MM.1S (cell line): ENCODE results near the gene MYRIP.

Experiments used
- DNase-seq: peaks from one replicate; pipeline ENCODE4 v3.0.0-alpha.2; 2015
- H2AFZ ChIP-seq: fragments of 300-600 bp; sonication (generic); 2 replicates; pipeline ENCODE4 v1.6.0; 2016; ENCODE audit warnings: antibody characterized with exemption, low read length
- H3F3A ChIP-seq: fragments of 300-600 bp; sonication (generic); 2 replicates; pipeline ENCODE4 v1.6.1; 2016; ENCODE audit warnings: mild to moderate bottlenecking, antibody characterized with exemption, low read length, moderate library complexity, mixed read lengths; ENCODE audit not compliant: insufficient read depth
- H3K27ac ChIP-seq: fragments of 300-600 bp; sonication (generic); 2 replicates; pipeline ENCODE4 v1.5.1; 2016; ENCODE audit warnings: mild to moderate bottlenecking, low read length
- H3K27me3 ChIP-seq: fragments of 300-600 bp; sonication (generic); replicated peaks from 2 replicates; pipeline ENCODE4 v1.6.0; 2016; ENCODE audit warnings: low read length; ENCODE audit not compliant: insufficient read depth
- H3K36me3 ChIP-seq: fragments of 300-600 bp; sonication (generic); replicated peaks from 2 replicates; pipeline ENCODE4 v1.6.1; 2016; ENCODE audit warnings: mild to moderate bottlenecking, low read length, mixed read lengths; ENCODE audit not compliant: insufficient read depth
- H3K4me1 ChIP-seq: fragments of 300-600 bp; sonication (generic); 2 replicates; pipeline ENCODE4 v1.6.1; 2016; ENCODE audit warnings: low read length, mixed read lengths
- H3K4me2 ChIP-seq: fragments of 300-600 bp; sonication (generic); 2 replicates; pipeline ENCODE4 v1.6.0; 2016; ENCODE audit warnings: low read depth, low read length
- H3K4me3 ChIP-seq: fragments of 300-600 bp; sonication (generic); 2 replicates; pipeline ENCODE4 v1.5.1; 2016; ENCODE audit warnings: low read length, mixed read lengths
- H3K79me2 ChIP-seq: fragments of 300-600 bp; sonication (generic); 2 replicates; pipeline ENCODE4 v1.6.1; 2016; ENCODE audit warnings: mixed run types, low read length, mixed read lengths
- H3K9ac ChIP-seq: fragments of 300-600 bp; sonication (generic); 2 replicates; pipeline ENCODE4 v1.6.1; 2016; ENCODE audit warnings: low read length, mixed read lengths
- H3K9me2 ChIP-seq: fragments of 300-600 bp; sonication (generic); replicated peaks from 2 replicates; pipeline ENCODE4 v1.6.1; 2016; ENCODE audit warnings: mild to moderate bottlenecking, low read length, mixed read lengths; ENCODE audit not compliant: insufficient read depth
- H3K9me3 ChIP-seq: fragments of 300-600 bp; sonication (generic); replicated peaks from 2 replicates; pipeline ENCODE4 v1.6.1; 2016; ENCODE audit warnings: mild to moderate bottlenecking, low read length, mixed read lengths; ENCODE audit not compliant: insufficient read depth
- H4K20me1 ChIP-seq: fragments of 300-600 bp; sonication (generic); 2 replicates; pipeline ENCODE4 v1.6.1; 2016; ENCODE audit warnings: mild to moderate bottlenecking, low read length, moderate library complexity, mixed read lengths; ENCODE audit not compliant: insufficient read depth
- EZH2 ChIP-seq: fragments of 300-600 bp; sonication (generic); optimal IDR thresholded peaks from 2 replicates; pipeline ENCODE3; 2017; ENCODE audit warnings: low read depth, mild to moderate bottlenecking, antibody characterized with exemption, low read length, mixed read lengths
- EZH2phosphoT487 ChIP-seq: fragments of 300-600 bp; sonication (generic); IDR thresholded peaks from 2 replicates; pipeline ENCODE4 v1.6.1; 2018; ENCODE audit warnings: antibody characterized with exemption, low read length
- TF ChIP-seq, protein P1 (sequence below): fragments of 300-600 bp; sonication (generic); IDR thresholded peaks from 2 replicates; pipeline ENCODE4 v1.5.1; 2016; ENCODE audit warnings: antibody characterized with exemption, low read length, mixed read lengths

The MYRIP gene

DNA sequence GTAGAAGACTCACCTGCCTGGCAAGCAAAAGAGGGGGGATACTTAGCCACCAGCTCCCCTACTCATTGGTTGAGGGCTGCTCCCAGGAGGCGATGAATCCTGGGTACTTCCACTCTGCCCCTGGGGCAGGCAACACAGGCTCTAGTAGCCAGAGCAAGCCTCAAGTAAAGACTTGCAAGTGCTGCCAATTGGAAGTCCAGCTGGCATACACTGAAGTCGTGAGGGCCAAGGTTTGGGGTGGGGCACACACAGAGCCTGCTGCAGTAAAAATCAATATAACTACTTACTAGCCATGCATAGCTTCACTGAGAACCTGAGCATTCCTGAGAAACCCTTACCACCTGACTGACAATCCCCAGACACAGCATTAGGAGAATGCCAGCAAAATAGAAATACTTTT lies 377.1 kb downstream of the MYRIP start:
- Histone ChIP-seq H3K4me2 (no peak overlapping the region), H3K4me3 (no peak overlapping the region), H4K20me1 (0 out of 2 replicates have a peak, but pooled peaks cover 14% of the 10 kb centered on the region), H3K27ac (no peak overlapping the region), H3F3A (peaks cover 13% of the 10 kb centered on the region), H3K9ac (no peak overlapping the region), H3K9me2 (no peaks in the 10 kb centered on the region), H2AFZ (no peak overlapping the region), H3K36me3 (no peaks in the 10 kb centered on the region), H3K9me3 (no peaks in the 10 kb centered on the region), H3K4me1 (0 out of 2 replicates have a peak, but pooled peaks cover 6% of the 10 kb centered on the region), H3K79me2 (no peaks in the 10 kb centered on the region), H3K27me3 (peaks cover 89% of the 10 kb centered on the region)
- DNase-seq = no peak
- TF ChIP-seq, protein P1, sequence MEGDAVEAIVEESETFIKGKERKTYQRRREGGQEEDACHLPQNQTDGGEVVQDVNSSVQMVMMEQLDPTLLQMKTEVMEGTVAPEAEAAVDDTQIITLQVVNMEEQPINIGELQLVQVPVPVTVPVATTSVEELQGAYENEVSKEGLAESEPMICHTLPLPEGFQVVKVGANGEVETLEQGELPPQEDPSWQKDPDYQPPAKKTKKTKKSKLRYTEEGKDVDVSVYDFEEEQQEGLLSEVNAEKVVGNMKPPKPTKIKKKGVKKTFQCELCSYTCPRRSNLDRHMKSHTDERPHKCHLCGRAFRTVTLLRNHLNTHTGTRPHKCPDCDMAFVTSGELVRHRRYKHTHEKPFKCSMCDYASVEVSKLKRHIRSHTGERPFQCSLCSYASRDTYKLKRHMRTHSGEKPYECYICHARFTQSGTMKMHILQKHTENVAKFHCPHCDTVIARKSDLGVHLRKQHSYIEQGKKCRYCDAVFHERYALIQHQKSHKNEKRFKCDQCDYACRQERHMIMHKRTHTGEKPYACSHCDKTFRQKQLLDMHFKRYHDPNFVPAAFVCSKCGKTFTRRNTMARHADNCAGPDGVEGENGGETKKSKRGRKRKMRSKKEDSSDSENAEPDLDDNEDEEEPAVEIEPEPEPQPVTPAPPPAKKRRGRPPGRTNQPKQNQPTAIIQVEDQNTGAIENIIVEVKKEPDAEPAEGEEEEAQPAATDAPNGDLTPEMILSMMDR = no peak
- TF ChIP-seq EZH2 = no peak

DNA sequence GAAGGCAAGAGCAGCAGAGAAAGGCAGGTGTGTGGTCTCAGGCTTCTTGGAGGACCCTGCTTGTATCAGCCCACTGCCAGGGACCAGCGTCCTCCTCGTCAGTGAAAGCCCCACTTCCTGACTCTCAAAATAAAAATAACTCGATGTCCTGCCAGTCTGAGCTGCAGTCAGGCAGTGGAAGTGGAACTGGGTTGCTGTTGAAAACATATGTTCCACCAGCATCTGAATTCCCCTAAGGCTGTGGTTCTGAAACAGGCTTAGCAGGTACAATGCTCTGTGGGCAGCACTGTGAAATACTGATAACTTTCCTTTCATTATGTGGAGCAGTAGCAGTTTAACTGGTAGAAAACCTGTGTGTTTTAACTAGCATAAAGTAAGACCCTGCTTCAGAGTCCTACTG lies 378.5 kb downstream of the MYRIP start:
- Histone ChIP-seq H2AFZ (no peak overlapping the region), H3K4me3 (no peak overlapping the region), H3K9ac (no peak overlapping the region), H4K20me1 (0 out of 2 replicates have a peak, but pooled peaks cover 14% of the 10 kb centered on the region), H3F3A (peaks cover 13% of the 10 kb centered on the region), H3K36me3 (no peaks in the 10 kb centered on the region), H3K4me1 (0 out of 2 replicates have a peak, but pooled peaks cover 6% of the 10 kb centered on the region), H3K9me3 (no peaks in the 10 kb centered on the region), H3K4me2 (no peak overlapping the region), H3K79me2 (no peaks in the 10 kb centered on the region), H3K9me2 (no peaks in the 10 kb centered on the region), H3K27ac (no peak overlapping the region), H3K27me3 (peaks cover 75% of the 10 kb centered on the region)
- TF ChIP-seq EZH2 = no peak
- TF ChIP-seq, protein P1 = no peak
- no peak for TF ChIP-seq EZH2phosphoT487
- DNase-seq = no peak

DNA sequence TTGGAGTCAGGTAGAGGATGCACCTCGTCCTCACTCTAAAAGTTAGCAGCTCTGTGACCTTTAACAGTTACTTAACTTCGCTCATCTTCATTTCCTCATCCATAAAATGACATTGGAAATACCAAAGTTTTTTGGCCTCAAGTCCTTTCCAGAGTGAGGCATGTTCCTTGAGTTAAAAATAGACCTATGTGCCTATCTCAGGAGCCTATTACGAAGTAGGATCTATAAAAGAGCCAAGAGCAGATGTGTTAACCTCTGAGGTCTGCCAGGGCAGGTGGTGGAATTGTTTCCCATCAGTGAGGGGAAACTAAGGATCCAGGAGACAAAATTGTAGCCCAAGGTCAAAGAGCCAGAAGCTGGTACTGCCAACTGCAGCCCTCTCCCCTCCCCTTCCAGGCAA lies 379.7 kb downstream of the MYRIP start:
- Histone ChIP-seq H3K27ac (no peak overlapping the region), H3K4me2 (no peak overlapping the region)

More for the DNA sequence above, 379.7 kb downstream of the MYRIP start:
- Histone ChIP-seq H3K36me3 (no peaks in the 10 kb centered on the region), H4K20me1 (0 out of 2 replicates have a peak, but pooled peaks cover 14% of the 10 kb centered on the region), H3F3A (peaks cover 13% of the 10 kb centered on the region), H3K4me3 (no peak overlapping the region), H3K9me2 (no peaks in the 10 kb centered on the region), H3K4me1 (0 out of 2 replicates have a peak, but pooled peaks cover 6% of the 10 kb centered on the region), H3K9ac (no peak overlapping the region), H3K9me3 (no peaks in the 10 kb centered on the region), H2AFZ (no peak overlapping the region), H3K79me2 (no peaks in the 10 kb centered on the region), H3K27me3 (peaks cover 64% of the 10 kb centered on the region)
- DNase-seq = no peak
- TF ChIP-seq EZH2phosphoT487 (no peak), EZH2 (no peak)
- TF ChIP-seq, protein P1 = no peak
